ENCODE results near the gene CLRN3.

CLRN3 gene

GRCh38 chr10:127866276-127867013 lies 26.3 kb downstream of the CLRN3 start:
- no peak for DNase-seq (ENCODE audit: low spot score)
- CTCF ChIA-PET, result no interaction called here
- POLR2A ChIA-PET (ENCODE audit: low non-redundant PET), result no interaction called here
- TF ChIP-seq, protein P1, sequence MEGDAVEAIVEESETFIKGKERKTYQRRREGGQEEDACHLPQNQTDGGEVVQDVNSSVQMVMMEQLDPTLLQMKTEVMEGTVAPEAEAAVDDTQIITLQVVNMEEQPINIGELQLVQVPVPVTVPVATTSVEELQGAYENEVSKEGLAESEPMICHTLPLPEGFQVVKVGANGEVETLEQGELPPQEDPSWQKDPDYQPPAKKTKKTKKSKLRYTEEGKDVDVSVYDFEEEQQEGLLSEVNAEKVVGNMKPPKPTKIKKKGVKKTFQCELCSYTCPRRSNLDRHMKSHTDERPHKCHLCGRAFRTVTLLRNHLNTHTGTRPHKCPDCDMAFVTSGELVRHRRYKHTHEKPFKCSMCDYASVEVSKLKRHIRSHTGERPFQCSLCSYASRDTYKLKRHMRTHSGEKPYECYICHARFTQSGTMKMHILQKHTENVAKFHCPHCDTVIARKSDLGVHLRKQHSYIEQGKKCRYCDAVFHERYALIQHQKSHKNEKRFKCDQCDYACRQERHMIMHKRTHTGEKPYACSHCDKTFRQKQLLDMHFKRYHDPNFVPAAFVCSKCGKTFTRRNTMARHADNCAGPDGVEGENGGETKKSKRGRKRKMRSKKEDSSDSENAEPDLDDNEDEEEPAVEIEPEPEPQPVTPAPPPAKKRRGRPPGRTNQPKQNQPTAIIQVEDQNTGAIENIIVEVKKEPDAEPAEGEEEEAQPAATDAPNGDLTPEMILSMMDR (conservative IDR thresholded peaks at IDR 0.05; ENCODE audit: low read depth), result no peak
- no peak overlapping the region for H3K27ac ChIP-seq

- no peak for DNase-seq (ENCODE audit: low spot score)
- TF ChIP-seq, protein P1 (conservative IDR thresholded peaks at IDR 0.05; ENCODE audit: low read depth), result no peak
- POLR2A ChIA-PET (ENCODE audit: low non-redundant PET), result no interaction called here
- CTCF ChIA-PET, result interaction anchor here (0.6 to 3.7 kb wide), 2 partner anchors 9 to 40 kb away, joined by 3 to 19 read pairs; no protein-coding TSS in a partner anchor
- no peak overlapping the region for H3K27ac ChIP-seq
Observed at GRCh38 chr10:127863231-127863825, 29.4 kb downstream of the CLRN3 start.

- ChIA-PET POLR2A (ENCODE audit: low non-redundant PET) (no interaction called here), CTCF (no interaction called here)
- no peak overlapping the region for H3K27ac ChIP-seq
- TF ChIP-seq, protein P1 (conservative IDR thresholded peaks at IDR 0.05; ENCODE audit: low read depth), result no peak
- DNase-seq (ENCODE audit: low spot score), result no peak
Observed at GRCh38 chr10:127860592-127860991, 32.1 kb downstream of the CLRN3 start.

DNA sequence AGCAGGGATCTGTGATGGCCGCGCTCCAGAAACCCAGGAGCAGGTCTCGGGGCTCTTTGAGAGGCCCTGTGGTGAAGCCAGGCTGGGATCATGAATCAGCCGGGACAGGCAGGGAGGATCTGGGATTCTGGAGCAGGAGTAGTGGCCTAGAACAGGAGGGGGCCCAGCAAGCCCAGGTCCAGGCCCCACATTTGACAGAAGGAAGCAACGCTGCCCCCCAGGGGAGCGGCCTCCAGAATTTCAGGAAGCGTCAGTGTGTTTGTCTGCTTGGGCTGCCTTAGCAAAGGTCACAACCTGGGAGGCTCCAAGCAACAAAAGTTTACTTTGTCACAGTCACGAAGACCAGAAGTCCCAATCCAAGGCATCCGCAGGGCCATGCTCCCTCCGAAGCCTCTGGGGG lies 36.8 kb downstream of the CLRN3 start:
- DNase-seq (ENCODE audit: low spot score), result no peak
- ChIA-PET POLR2A (ENCODE audit: low non-redundant PET) (no interaction called here), CTCF (no interaction called here)
- no peak overlapping the region for H3K27ac ChIP-seq
- TF ChIP-seq, protein P1 (conservative IDR thresholded peaks at IDR 0.05; ENCODE audit: low read depth), result no peak

- H3K27ac ChIP-seq, result no peak overlapping the region
- ChIA-PET POLR2A (ENCODE audit: low non-redundant PET) (no interaction called here), CTCF (interaction anchor here (0.6 to 2.4 kb wide), 4 partner anchors 8 to 1070 kb away, joined by 3 to 19 read pairs (median 6); no protein-coding TSS in a partner anchor)
- TF ChIP-seq, protein P1 (conservative IDR thresholded peaks at IDR 0.05; ENCODE audit: low read depth), result no peak
- DNase-seq (ENCODE audit: low spot score), result no peak
Observed at GRCh38 chr10:127855591-127855881, 37.2 kb downstream of the CLRN3 start.

GRCh38 chr10:127854769-127855590 lies 37.8 kb downstream of the CLRN3 start:
- DNase-seq (ENCODE audit: low spot score), result no peak
- no peak overlapping the region for H3K27ac ChIP-seq
- ChIA-PET CTCF (interaction anchor here (0.6 to 3.1 kb wide), 14 partner anchors 9 to 1070 kb away, joined by 3 to 69 read pairs (median 6); no protein-coding TSS in a partner anchor), POLR2A (ENCODE audit: low non-redundant PET) (no interaction called here)
- TF ChIP-seq, protein P1 (conservative IDR thresholded peaks at IDR 0.05; ENCODE audit: low read depth), result no peak

Measured in RWPE1 (cell line).